SKM-1 treated with dmso at 0.1 percent for 144 hours (cell line): ENCODE results near the gene HLA-DMA.

Source experiments
- DNase-seq: peaks from one replicate; lab custom pipeline; 2025; ENCODE audit not compliant: unreplicated experiment; lab: John Stamatoyannopoulos, UW

The HLA-DMA gene

DNA sequence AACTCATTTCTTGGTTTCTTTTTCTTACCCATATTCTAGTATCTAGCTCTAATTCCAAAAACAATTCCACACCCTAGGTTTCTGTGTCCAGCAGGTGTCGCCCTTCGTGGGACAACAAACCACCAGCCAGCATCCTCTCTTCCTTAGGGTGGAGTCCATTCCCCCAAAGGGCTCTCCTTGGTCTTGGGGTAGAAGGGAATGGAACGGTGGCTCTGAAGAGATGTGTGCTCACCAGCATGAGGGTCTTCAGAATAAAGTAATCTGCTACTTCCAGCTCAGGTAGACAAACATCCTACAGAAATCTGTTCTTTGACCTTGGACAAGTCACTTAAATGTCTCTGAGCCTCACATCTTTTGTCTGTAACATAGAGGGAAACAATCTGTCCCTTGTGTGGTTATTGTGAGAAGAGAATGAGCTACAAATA lies 19.2 kb downstream of the HLA-DMA start:
- DNase-seq: peak; percentile 60

- DNase-seq: no peak
These were observed 20.6 kb downstream of the HLA-DMA start for GRCh38 chr6:32932132-32932868.

DNA sequence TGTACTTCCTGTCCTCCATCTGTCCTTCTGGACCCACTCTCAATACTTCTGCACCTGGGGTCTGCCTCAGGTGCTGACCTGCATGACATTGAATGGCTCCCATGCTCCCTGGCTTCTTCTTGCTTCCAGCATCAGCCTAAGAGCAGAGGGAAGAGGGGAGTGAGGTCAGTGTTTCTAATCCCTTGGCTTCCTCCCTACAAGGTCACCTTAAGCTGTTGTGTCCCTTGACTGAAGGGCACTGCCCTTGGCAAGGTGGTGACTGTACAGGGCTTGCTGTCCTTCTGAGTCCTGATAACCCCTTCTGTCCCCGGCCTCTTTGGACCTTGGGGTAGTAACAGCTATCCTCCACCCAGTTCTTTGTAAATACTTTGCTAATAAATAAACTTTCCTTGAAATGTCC lies 21.7 kb downstream of the HLA-DMA start:
- no peak for DNase-seq

DNA sequence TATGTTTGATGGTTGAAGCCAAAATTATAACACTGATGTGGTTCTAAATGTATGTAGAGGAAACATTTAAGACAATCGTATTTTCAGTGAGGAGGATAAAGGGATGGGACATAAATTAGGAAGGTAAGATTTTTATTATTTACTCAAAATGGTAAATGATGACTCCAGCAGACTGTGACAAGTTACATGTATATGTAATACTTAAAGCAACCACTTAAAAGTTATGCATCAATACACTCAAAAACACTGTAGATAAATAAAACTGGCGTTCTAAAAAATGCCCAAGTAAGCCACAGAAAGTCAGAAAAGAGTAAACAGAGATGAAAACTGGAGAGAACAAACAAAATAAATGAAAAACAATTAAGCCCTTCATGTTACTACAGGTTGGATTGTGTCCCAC lies 30.8 kb downstream of the HLA-DMA start:
- no peak for DNase-seq

DNA sequence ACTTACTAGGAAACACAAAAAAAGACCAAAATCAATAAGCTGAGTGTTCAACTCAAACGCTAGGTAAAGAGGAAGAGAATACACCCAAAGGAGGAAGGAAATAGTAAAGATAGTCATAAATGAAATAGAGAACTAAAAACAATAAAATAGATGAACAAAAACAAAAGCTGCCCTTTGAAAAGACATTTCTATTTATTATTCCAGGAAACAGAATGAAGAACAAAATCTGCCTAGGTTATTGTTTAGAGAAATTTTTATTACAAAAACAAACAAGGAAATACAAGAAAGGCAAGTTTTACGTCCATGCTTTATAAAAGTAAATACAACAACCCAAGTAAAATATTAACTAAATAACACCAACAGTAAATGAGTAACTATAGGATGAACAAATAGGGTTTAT lies 32.2 kb downstream of the HLA-DMA start:
- DNase-seq: peak; percentile 49

DNA sequence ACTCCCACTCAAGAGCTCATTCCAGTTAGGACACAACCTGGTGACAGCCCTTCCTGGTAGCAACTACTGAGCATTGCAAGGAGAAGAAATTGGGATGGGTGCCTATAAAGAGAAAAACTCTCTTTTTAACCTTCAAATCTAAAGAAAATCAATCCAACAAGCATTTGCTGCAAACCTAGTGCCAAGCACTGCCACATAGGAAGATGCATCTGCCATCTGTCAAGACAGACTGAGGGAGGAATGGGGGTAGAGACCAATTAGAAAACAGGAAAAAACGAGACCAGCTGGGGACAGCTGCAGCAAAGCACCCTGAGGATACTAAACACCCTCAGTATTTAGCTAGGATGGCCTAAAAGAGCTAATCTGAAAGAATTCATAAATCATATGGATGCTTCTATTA lies 39.9 kb downstream of the HLA-DMA start:
- DNase-seq: no peak

DNA sequence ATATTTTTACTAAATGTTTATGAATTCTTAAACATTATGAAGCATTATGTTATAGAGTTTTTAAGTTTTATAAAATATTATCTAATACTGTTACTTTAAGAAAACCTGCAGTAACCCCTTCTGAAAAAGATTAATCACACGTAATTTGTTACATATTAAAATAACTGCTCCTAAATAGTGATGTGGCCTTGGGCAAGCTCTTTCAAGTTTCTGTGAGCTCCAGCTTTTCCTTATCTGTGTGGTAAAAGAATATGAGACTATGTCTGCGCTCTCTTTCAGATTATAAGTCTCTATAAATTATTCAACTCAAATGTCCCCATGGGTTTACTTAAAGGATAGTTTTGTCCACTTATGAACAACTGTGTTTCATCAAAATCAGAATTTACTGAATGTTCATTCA lies 44.0 kb downstream of the HLA-DMA start:
- no peak for DNase-seq

DNA sequence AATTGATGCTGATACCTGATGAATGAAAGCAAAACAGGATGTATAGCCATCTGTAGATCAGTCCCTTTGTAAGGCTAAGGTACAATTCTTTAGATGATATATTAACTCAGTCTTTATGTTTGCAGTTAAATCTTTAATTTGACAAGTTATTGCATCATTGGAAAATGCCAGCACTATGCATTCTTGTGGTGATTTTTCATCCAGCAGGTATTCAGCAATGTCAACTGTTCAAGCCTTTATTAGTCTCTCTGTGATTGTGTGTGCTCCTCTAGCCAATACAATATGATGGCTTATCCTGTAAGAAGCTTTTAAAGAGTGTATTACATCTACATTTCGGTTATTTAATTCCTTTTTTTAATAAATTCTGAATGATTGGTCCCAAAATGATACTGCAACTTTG lies 46.4 kb downstream of the HLA-DMA start:
- no peak for DNase-seq

DNA sequence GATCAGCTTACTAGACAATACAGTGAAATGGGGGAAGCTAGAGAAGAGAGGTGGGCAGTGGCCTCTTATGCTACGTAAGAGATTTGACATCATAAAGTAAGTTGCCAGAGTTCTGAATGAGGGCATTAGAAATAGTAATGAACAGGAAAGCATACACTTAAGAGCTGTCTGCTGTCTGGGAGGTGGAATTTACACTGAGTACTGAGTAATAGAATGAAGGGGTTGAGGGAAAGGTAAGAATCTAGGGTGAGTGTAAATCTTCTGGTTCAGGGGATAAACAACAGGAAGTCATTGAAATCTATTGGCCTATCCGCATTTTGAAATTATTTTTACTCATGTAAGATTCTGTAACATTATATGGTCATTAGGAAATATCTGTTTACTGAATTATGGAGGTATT lies 47.8 kb downstream of the HLA-DMA start:
- no peak for DNase-seq

GRCh38 chr6:32903952-32904351 lies 48.9 kb downstream of the HLA-DMA start:
- no peak for DNase-seq
